ENCODE data around the gene OR7C2.

OR7C2 gene

DNA sequence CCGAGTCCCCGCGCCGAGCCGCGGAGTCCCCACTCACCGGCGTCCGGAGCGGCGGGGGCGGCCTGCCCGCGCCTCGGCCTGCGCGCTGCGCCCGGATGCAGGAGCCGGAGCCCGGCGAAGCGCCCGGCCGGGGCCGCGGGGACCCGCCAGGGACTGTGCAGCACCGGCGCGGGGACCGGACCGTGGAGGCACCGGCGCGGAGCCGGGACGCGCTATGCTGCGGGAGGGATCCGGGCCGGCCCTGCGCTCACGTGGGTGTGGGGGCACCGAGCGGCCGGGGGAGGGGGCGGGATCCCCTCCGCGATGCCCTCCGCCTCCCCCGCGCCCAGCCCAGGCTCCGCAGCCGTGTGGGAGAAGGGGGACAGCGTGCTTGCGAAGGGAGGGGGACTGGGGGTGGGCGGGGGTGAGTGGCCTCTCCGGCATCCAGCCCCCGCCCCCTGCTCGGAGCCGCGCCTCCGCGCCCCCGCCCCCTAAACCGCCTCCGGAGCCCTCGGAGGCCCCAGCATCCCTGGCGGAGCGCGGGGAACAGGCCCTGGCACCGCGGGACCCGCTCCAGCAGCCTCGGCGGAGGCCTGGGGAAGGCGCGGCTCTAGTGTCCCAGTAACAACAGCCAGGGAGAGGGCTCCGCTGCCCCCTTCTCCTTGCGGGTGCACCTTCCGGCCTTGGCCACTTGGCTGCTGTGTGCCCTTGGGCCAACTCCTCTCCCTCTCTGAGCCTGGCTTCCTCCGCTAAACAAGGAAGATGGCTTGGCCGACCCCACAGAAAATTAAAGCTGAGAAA lies 38.4 kb downstream of the OR7C2 start, which contains the start of gene SLC1A6:
TSS of gene SLC1A6 (minus strand) at position 389 of the 780 bp plus-strand sequence. CDS start 6,954 bp downstream, outside the sequence.
- DNase-seq (ENCODE audit: low read depth in 2 of 2) = no peak

DNA sequence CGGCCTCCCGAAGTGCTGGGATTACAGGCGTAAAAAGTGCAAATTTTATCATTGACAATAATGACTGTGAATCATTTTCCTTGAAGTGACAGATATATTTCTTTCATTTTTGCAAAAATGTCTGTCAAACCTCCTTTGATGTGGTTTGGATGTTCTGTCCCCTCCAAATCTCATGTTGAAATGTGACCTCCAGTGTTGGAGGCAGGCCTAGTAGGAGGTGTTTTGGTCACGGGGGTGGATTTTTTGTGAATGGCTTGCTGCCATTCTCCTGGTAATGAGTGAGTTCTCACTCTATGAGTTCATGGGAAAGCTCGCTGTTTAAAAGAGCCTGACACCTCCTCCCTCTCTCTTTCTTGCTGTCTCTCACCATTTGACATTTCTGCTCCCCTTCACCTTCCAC lies 43.8 kb downstream of the OR7C2 start:
- DNase-seq (ENCODE audit: low read depth in 2 of 2) = no peak
